Endothelial cell of umbilical vein (primary cell): Measurements from ENCODE around the gene AJAP1. TPM values are rescaled to one million over a fixed set of nuclear protein-coding genes. Genes with fewer than 3 reads are reported as not detected.

Source experiments
- BruUV-seq: library from RNA; stranded (reverse); fragments of 400-500 nt; replicated peaks from 2 replicates; lab custom pipeline; 2021; lab: Mats Ljungman, UMichigan
- CTCF ChIA-PET: fragments of 300-600, 350-600 bp; sonication (Branson Sonifier 250); formaldehyde crosslinking; loops from one replicate; lab custom pipeline; 2021; ENCODE audit warnings: antibody characterized with exemption, inconsistent platforms; lab: Charles Lee
- POLR2A ChIA-PET: fragments of 300-600, 350-600 bp; sonication (Branson Sonifier 250); formaldehyde crosslinking; loops from one replicate; lab custom pipeline; 2021; ENCODE audit warnings: antibody characterized with exemption, inconsistent platforms; lab: Charles Lee
- DNase-seq: peaks from one replicate; pipeline ENCODE4 v3.0.0-alpha.2; 2011; ENCODE audit warnings: low read depth, low spot score
- FAIRE-seq: peaks from 2 replicates; lab custom pipeline; 2011; peaks lifted over from hg19 to GRCh38; lab: Jason Lieb, UNC
- H2AFZ ChIP-seq: 2 replicates; pipeline ENCODE4 v1.6.0; 2012; ENCODE audit warnings: low read depth, low read length, control low read depth, inconsistent platforms
- H3K27ac ChIP-seq: 2 replicates; pipeline ENCODE4 v1.5.1; 2011; ENCODE audit warnings: low read depth, mild to moderate bottlenecking, control low read depth, low read length, moderate library complexity; ENCODE audit not compliant: insufficient read depth
- H3K27me3 ChIP-seq, 2 experiments: 2 replicates each; pipeline versions ENCODE4 v1.6.0 to v1.6.1; 2011; ENCODE audit warnings: low read length in 2 of 2, mixed read lengths in 1 of 2; ENCODE audit not compliant: control insufficient read depth in 2 of 2, insufficient read depth in 2 of 2
- H3K36me3 ChIP-seq, 2 experiments: 2 replicates in 1 of 2; 3 replicates in 1 of 2; pipeline ENCODE4 v1.5.1; 2011; ENCODE audit warnings: low read length in 2 of 2, mild to moderate bottlenecking in 1 of 2, moderate library complexity in 1 of 2; ENCODE audit not compliant: control insufficient read depth in 2 of 2, insufficient read depth in 2 of 2; ENCODE audit errors: extremely low read depth in 1 of 2
- H3K4me1 ChIP-seq: 3 replicates; pipeline ENCODE4 v1.5.1; 2011; ENCODE audit warnings: mild to moderate bottlenecking, low read length; ENCODE audit not compliant: control insufficient read depth, insufficient read depth; ENCODE audit errors: extremely low read depth
- H3K4me2 ChIP-seq: 2 replicates; pipeline ENCODE4 v1.6.1; 2011; ENCODE audit warnings: low read length, control low read depth, mixed read lengths; ENCODE audit not compliant: insufficient read depth
- H3K4me3 ChIP-seq, 3 experiments: fragments of 200-600 bp in 1 of 3; sonication (generic), shearing (Covaris generic) in 1 of 3; replicated peaks in 1 of 3; 2 replicates each; pipeline ENCODE4 v1.5.1; 2011 to 2016; ENCODE audit warnings: control low read depth in 3 of 3, low read length in 3 of 3, mild to moderate bottlenecking in 2 of 3, inconsistent platforms in 1 of 3, low read depth in 1 of 3, moderate library complexity in 1 of 3; ENCODE audit not compliant: insufficient read depth in 1 of 3
- H3K79me2 ChIP-seq: 2 replicates; pipeline ENCODE4 v1.6.0; 2012; ENCODE audit warnings: low read length, inconsistent platforms; ENCODE audit not compliant: control insufficient read depth, insufficient read depth
- H3K9ac ChIP-seq: replicated peaks from 2 replicates; pipeline ENCODE3; 2011; ENCODE audit warnings: low read length, control low read depth; ENCODE audit not compliant: insufficient read depth; ENCODE audit errors: extremely low read depth
- H3K9me1 ChIP-seq: replicated peaks from 3 replicates; pipeline ENCODE4 v1.6.0; 2011; ENCODE audit warnings: mild to moderate bottlenecking, low read length; ENCODE audit not compliant: control insufficient read depth, insufficient read depth; ENCODE audit errors: extremely low read depth
- H3K9me3 ChIP-seq: replicated peaks from 2 replicates; pipeline ENCODE4 v1.5.1; 2012; ENCODE audit warnings: low read length, inconsistent platforms; ENCODE audit not compliant: control insufficient read depth, insufficient read depth
- H4K20me1 ChIP-seq: replicated peaks from 2 replicates; pipeline ENCODE3; 2011; ENCODE audit warnings: mild to moderate bottlenecking, low read length; ENCODE audit not compliant: control insufficient read depth, insufficient read depth; ENCODE audit errors: extremely low read depth
- CTCF ChIP-seq, 2 donors: IDR thresholded peaks; 1 replicate in 1 of 2; 2 replicates in 1 of 2; pipeline ENCODE4 v1.5.1; 2011; ENCODE audit warnings: low read length in 2 of 2, mild to moderate bottlenecking in 2 of 2, moderate library complexity in 2 of 2, control low read depth in 1 of 2, inconsistent platforms in 1 of 2, low read depth in 1 of 2; ENCODE audit not compliant: insufficient read depth in 1 of 2; ENCODE audit errors: extremely low read depth in 1 of 2
- EZH2 ChIP-seq: IDR thresholded peaks from 2 replicates; pipeline ENCODE4 v1.6.1; 2012; ENCODE audit warnings: borderline replicate concordance, low read depth, mild to moderate bottlenecking, moderate library complexity, low read length, inconsistent platforms; ENCODE audit not compliant: severe bottlenecking
- FOS ChIP-seq: IDR thresholded peaks from 2 replicates; pipeline ENCODE4 v1.6.1; 2011; ENCODE audit warnings: mild to moderate bottlenecking, low read length, moderate library complexity, borderline replicate concordance; ENCODE audit not compliant: insufficient read depth
- GATA2 ChIP-seq: IDR thresholded peaks from 2 replicates; pipeline ENCODE4 v1.7.0; 2011; ENCODE audit warnings: low read depth, mild to moderate bottlenecking, moderate library complexity, mixed read lengths, low read length; ENCODE audit not compliant: insufficient read length, insufficient read depth
- JUN ChIP-seq: IDR thresholded peaks from 2 replicates; pipeline ENCODE4 v1.6.1; 2011; ENCODE audit warnings: borderline replicate concordance, low read depth; ENCODE audit not compliant: insufficient read length, insufficient read depth
- MYC ChIP-seq: IDR thresholded peaks from one replicate; pipeline ENCODE4 v1.6.1; 2011; ENCODE audit warnings: mild to moderate bottlenecking, low read depth, low read length
- POLR2A ChIP-seq: IDR thresholded peaks from 2 replicates; pipeline ENCODE4 v1.6.1; 2012; ENCODE audit warnings: low read depth, mild to moderate bottlenecking, control low read depth, low read length
- POLR2AphosphoS5 ChIP-seq: IDR thresholded peaks from 2 replicates; pipeline ENCODE4 v1.6.1; 2012; ENCODE audit warnings: low read depth, mild to moderate bottlenecking, control low read depth, low read length, moderate library complexity; ENCODE audit not compliant: insufficient read depth
- dilution Hi-C: fragments of 300-500 bp; cut with MboI; formaldehyde crosslinking; loops from one replicate; pipeline ENCODE4 v1.15.0; 2019; ENCODE audit warnings: low sequenced_read_pairs; ENCODE audit not compliant: extremely low pct_ligation_motif_present
- intact Hi-C: fragments of 100-400 bp; cut with micrococcal nuclease; formaldehyde crosslinking; loops from one replicate; pipeline ENCODE4 v1.10.0; 2022
- polyA plus RNA-seq, 4 experiments: library from polyadenylated mRNA; depleted of rRNA in 3 of 4; stranded (reverse) in 3 of 4; unstranded in 1 of 4; fragments of >200 nt; gene quantifications; 2 replicates each; pipeline versions ENCODE4 v1.2.1 to v1.2.3, GENCODE V29; 2011 to 2012; ENCODE audit warnings: missing spikeins in 1 of 4
- total RNA-seq: library from RNA; stranded (reverse); gene quantifications from 2 replicates; pipeline ENCODE4 v1.2.3, GENCODE V29; 2021
- TF ChIP-seq, protein P1 (sequence below): IDR thresholded peaks from 2 replicates; pipeline ENCODE4 v1.6.1; 2011; ENCODE audit not compliant: insufficient read depth, insufficient read length

Gene AJAP1
- total and polyA plus RNA-seq, 2 donors (not counting 3 experiments of a cell fraction or from before 2014, with no cell fraction given): not detected

GRCh38 chr1:4664606-4665005 lies 10.2 kb downstream of the AJAP1 start:
- Histone ChIP-seq H3K9me1 (no peaks in the 10 kb centered on the region), H3K4me3 (no peak overlapping the region), H3K9me3 (no peaks in the 10 kb centered on the region), H3K4me1 (no peaks in the 10 kb centered on the region), H3K79me2 (no peaks in the 10 kb centered on the region), H2AFZ (no peak overlapping the region), H3K27me3 (no peaks in the 10 kb centered on the region), H3K4me2 (no peak overlapping the region), H3K27ac (no peak overlapping the region), H3K9ac (no peak overlapping the region), H4K20me1 (no peaks in the 10 kb centered on the region), H3K36me3 (no peaks in the 10 kb centered on the region)
- ChIA-PET POLR2A (no interaction called here), CTCF (no interaction called here)
- dilution Hi-C loops: no loop called here
- intact Hi-C loops: no loop called here
- FAIRE-seq (no peak), DNase-seq (no peak)
- BruUV-seq: no TSS peak
- no peak for TF ChIP-seq EZH2
- TF ChIP-seq JUN: no peak
- no peak for TF ChIP-seq POLR2AphosphoS5
- TF ChIP-seq POLR2A: no peak
- TF ChIP-seq FOS: no peak
- TF ChIP-seq CTCF (IDR thresholded peaks at IDR 0.05; ENCODE audit: extremely low read depth in 1 of 2, insufficient read depth in 1 of 2, low read depth in 1 of 2, low read length in 2 of 2): no peak
- TF ChIP-seq, protein P1, sequence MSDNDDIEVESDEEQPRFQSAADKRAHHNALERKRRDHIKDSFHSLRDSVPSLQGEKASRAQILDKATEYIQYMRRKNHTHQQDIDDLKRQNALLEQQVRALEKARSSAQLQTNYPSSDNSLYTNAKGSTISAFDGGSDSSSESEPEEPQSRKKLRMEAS: no peak
- no peak for TF ChIP-seq GATA2
- TF ChIP-seq MYC: no peak
